Measurements from ENCODE around the gene NUP50.
A peak's percentile ranks its signal among the peaks of the same experiment; 100 is the strongest.
"Not testable (repeated sequence)": the region's sequence is repeated elsewhere in the genome, so short reads cannot be mapped to it uniquely, and the experiment has no call there.

The NUP50 gene

DNA sequence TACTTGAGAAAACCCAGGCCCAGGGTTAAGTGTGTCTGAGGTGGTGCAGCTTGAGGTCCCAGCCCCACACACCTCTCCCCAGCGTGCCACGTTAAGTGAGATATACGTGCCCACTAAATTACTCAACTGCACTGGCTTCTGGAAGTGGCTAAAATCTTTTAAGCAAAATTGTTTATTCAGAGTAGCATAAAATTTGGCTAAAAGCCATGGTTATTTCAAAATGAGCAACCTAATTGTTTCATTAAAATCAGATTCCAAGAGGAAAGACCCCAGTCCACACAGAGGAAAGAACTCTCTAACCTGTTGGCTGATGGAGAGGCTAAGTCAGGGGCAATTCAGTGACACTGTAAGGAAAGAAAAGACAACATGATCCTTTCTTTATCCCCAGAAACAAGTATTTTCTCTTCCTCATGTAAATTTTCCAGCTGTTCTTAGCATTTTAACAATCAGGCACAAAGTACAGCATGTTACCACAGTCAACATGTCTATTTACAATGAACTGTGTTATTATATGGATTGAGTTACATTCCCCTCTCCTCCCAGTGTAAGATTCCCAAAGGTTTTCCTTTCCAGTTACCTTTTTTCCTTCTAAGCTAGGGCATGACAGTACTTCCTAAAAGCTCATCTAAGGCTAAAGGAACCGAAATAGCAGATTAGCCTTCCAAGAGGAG lies 26.6 kb downstream of the NUP50 start:
- Histone ChIP-seq H3K27ac (no peak overlapping the region), H2AFZ (no peak overlapping the region), H3K9ac (no peak overlapping the region), H3K36me3 (ENCODE audit: control insufficient read depth, insufficient read depth, low read length) (no peaks in the 10 kb centered on the region), H3K27me3 (ENCODE audit: control insufficient read depth, insufficient read depth, low read length) (no peaks in the 10 kb centered on the region), H3K79me2 (no peaks in the 10 kb centered on the region), H3K4me2 (ENCODE audit: low read length) (peak overlapping the region; percentile 11), H3K4me1 (no peaks in the 10 kb centered on the region), H3K4me3 (ENCODE audit: low read depth, low read length) (no peak overlapping the region), H3K9me3 (ENCODE audit: control insufficient read depth, low read length) (no peaks in the 10 kb centered on the region)
- TF ChIP-seq, protein P1, sequence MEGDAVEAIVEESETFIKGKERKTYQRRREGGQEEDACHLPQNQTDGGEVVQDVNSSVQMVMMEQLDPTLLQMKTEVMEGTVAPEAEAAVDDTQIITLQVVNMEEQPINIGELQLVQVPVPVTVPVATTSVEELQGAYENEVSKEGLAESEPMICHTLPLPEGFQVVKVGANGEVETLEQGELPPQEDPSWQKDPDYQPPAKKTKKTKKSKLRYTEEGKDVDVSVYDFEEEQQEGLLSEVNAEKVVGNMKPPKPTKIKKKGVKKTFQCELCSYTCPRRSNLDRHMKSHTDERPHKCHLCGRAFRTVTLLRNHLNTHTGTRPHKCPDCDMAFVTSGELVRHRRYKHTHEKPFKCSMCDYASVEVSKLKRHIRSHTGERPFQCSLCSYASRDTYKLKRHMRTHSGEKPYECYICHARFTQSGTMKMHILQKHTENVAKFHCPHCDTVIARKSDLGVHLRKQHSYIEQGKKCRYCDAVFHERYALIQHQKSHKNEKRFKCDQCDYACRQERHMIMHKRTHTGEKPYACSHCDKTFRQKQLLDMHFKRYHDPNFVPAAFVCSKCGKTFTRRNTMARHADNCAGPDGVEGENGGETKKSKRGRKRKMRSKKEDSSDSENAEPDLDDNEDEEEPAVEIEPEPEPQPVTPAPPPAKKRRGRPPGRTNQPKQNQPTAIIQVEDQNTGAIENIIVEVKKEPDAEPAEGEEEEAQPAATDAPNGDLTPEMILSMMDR (IDR thresholded peaks at IDR 0.05), result no peak

DNA sequence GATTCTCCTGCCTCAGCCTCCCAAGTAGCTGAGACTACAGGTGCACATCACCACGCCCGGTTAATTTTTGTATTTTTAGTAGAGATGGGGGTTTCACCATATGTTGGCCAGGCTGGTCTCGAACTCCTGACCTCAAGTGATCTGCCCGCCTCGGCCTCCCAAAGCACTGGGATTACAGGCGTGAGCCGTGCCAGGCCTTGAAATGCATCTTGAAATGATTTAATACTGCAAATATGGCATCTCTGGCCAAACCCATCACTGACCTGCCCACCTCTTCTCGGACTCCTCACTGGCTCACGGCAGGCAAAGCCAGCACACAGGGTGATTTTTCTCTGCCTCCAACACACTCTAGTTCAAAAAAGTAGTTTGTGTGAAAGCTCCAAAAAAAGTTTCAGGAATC lies 28.0 kb downstream of the NUP50 start:
- not testable (repeated sequence) for H3K36me3 ChIP-seq (ENCODE audit: control insufficient read depth, insufficient read depth, low read length); H3K9ac ChIP-seq; H2AFZ ChIP-seq; H3K4me1 ChIP-seq; H3K4me3 ChIP-seq (ENCODE audit: low read depth, low read length); H3K4me2 ChIP-seq (ENCODE audit: low read length); H3K9me3 ChIP-seq (ENCODE audit: control insufficient read depth, low read length); H3K79me2 ChIP-seq; H3K27me3 ChIP-seq (ENCODE audit: control insufficient read depth, insufficient read depth, low read length); H3K27ac ChIP-seq

DNA sequence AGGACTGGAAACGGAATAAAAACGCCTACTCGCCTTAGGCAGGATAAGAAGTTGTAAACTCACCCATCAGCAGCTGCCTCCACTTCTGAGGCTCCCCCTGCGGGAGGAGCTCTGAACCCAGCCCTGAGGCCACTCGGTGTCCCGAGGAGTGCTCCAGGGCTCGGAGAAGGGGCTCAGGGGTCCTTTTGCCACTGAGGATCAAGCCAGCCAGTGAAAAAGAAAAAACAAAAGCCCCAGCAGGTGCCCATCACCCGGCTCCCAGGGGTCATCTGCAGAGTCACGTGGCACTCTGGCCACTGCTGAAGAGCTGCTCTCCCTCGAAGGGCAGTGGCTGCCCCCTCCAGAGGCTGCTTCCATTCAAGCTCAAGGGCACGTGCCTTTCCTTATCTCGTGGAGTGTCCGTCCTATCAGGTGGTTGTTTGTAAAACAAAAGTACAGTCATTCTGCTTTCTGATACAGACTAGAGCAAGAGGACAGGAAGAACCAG lies 29.0 kb downstream of the NUP50 start:
- no peaks in the 10 kb centered on the region for H3K36me3 ChIP-seq (ENCODE audit: control insufficient read depth, insufficient read depth, low read length)
- H3K79me2 ChIP-seq, result no peaks in the 10 kb centered on the region
- H2AFZ ChIP-seq, result no peak overlapping the region
- no peak overlapping the region for H3K4me2 ChIP-seq (ENCODE audit: low read length)
- TF ChIP-seq, protein P1 (IDR thresholded peaks at IDR 0.05), result no peak
- H3K9ac ChIP-seq, result no peak overlapping the region
- H3K4me1 ChIP-seq, result no peaks in the 10 kb centered on the region
- H3K9me3 ChIP-seq (ENCODE audit: control insufficient read depth, low read length), result no peaks in the 10 kb centered on the region
- no peak overlapping the region for H3K4me3 ChIP-seq (ENCODE audit: low read depth, low read length)
- no peaks in the 10 kb centered on the region for H3K27me3 ChIP-seq (ENCODE audit: control insufficient read depth, insufficient read depth, low read length)
- H3K27ac ChIP-seq, result no peak overlapping the region

DNA sequence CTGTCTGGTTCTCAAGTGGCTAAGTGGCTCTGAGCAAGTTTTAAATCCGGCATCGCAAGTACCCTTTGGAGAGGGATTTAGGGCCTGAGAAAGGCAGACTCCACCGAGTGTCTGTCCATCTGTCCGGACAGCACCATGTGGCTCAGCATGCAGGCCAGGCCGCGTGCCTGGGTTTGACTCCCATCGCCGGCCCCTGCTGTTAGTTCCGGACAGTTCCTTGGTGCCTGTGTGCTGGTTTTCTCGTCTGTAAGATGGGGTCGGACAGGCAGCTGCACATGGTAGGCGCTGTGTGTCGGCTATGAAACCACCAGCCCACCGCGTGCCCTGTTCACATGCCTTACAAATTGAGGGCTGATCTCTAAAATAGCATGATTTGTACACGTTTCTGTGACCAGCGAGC lies 31.0 kb downstream of the NUP50 start:
- Histone ChIP-seq H3K27ac (no peak overlapping the region), H3K79me2 (no peaks in the 10 kb centered on the region), H3K4me1 (no peaks in the 10 kb centered on the region), H3K9ac (no peak overlapping the region), H3K36me3 (ENCODE audit: control insufficient read depth, insufficient read depth, low read length) (no peaks in the 10 kb centered on the region), H3K4me3 (ENCODE audit: low read depth, low read length) (no peak overlapping the region), H3K27me3 (ENCODE audit: control insufficient read depth, insufficient read depth, low read length) (no peaks in the 10 kb centered on the region), H2AFZ (no peak overlapping the region), H3K9me3 (ENCODE audit: control insufficient read depth, low read length) (no peaks in the 10 kb centered on the region), H3K4me2 (ENCODE audit: low read length) (no peak overlapping the region)
- TF ChIP-seq, protein P1 (IDR thresholded peaks at IDR 0.05), result no peak

DNA sequence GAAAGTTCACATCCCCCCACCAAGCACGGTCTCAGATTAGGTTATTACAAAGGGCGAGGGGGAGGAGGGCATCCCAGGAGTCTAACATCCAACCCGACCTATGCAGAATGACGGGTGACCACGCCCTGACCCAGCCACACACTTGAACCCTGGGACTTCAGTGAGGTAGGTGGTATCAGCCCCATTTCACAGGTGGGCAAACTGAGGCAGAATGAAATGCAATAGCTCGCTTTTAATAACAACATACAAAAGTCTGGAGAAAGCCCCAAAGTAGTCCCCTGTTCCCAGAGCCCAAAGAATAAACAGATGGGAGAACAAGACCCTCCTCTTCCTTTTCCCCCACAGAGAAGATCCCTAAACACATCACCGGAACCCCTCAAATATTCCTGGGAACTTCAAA lies 31.9 kb downstream of the NUP50 start:
- Histone ChIP-seq H3K4me2 (ENCODE audit: low read length) (no peak overlapping the region), H3K9ac (no peak overlapping the region), H2AFZ (no peak overlapping the region), H3K9me3 (ENCODE audit: control insufficient read depth, low read length) (no peaks in the 10 kb centered on the region), H3K4me3 (ENCODE audit: low read depth, low read length) (no peak overlapping the region), H3K27ac (no peak overlapping the region), H3K79me2 (no peaks in the 10 kb centered on the region), H3K4me1 (no peaks in the 10 kb centered on the region), H3K36me3 (ENCODE audit: control insufficient read depth, insufficient read depth, low read length) (no peaks in the 10 kb centered on the region), H3K27me3 (ENCODE audit: control insufficient read depth, insufficient read depth, low read length) (no peaks in the 10 kb centered on the region)
- TF ChIP-seq, protein P1 (IDR thresholded peaks at IDR 0.05), result no peak

All from parathyroid adenoma (tissue), 2 donors.